Inflammatory macrophage treated with lipopolysaccharide for 4 hours (primary cell): ENCODE data around the gene C1D.
"Not testable (repeated sequence)": the region's sequence is repeated elsewhere in the genome, so short reads cannot be mapped to it uniquely, and the experiment has no call there.

ENCODE experiments used
- DNase-seq: peaks from one replicate; pipeline ENCODE4 v3.0.0-alpha.2; 2020

Gene C1D

GRCh38 chr2:67997903-67998302, 64.9 kb downstream of the C1D start:
- no peak for DNase-seq

DNA sequence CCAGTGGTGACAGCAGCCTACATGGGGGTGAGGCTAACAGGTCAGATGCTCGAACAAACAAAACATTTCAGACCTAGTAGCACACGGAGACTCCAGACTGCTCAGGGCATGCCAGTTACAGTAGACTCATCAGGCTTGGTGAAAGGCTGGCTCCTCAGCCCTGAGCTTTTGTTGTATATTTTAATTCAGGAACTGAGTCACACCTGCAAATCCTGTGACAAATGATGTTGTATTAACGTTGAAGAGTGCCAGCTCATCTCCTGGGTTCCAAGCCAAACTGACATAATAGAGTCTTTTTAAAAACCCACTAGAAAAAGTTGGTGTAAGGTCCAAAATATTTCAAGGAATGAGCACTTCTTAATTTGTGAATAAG, 65.3 kb downstream of the C1D start:
- no peak for DNase-seq

DNA sequence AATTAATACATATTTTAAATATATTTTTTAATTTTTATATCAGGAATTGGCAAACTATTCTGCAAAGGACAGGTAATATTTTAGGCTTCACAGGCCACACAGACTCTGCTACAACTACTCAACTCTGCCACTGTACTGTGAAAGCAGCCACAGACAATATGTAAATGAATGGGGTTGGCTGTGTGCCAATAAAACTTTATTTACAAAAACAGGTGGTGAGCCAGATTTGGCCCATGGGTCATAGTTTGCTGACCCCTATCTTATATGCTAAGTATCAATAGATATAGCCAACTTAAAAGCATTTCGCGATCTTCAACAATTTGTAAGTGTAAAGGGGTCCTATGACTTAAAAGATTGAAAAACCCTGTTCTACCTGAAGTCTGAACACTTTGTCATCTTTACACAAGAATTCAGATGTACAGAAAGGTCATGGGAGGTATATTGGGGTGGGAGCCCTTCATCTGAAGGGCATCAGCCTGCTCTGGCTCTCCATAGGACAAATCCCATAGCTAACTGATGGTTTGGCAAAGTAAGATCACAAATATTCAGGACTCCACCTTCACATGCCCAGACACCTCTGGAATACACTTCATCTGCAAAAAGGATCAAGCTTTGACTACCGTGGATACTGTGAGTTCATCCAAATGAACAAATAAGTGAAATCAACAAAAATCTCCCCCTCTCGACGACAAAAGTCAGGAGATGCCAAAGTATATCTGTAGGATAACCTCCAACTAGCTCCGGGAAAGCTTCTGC, 65.9 kb downstream of the C1D start:
- DNase-seq = no peak

GRCh38 chr2:67994716-67995115, 68.1 kb downstream of the C1D start:
- no peak for DNase-seq

- DNase-seq = not testable (repeated sequence)
These were observed 68.7 kb downstream of the C1D start for GRCh38 chr2:67994069-67994468.

DNA sequence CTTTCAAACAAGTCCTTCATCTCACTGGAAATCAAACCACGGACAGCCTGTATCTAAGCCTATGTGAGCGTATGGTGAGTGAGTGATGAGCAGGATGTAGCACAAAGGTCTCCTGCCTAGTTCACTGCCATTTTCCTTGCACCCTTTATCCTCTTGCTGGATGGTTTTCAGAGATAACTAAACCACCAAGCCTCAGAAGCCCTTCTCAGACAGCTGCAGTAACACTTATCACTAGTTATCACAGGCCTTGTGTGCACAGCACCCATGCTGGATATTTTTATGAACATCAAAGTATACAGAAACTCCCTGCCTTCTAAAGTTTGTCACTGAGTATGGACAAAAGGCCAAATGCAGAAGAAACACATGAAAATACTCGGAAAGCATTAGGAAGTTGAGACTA, 69.5 kb downstream of the C1D start:
- no peak for DNase-seq

GRCh38 chr2:67991456-67991855, 71.3 kb downstream of the C1D start:
- DNase-seq = no peak
